ENCODE results near the gene CD209. TPM values are rescaled to one million over a fixed set of nuclear protein-coding genes. Genes with fewer than 3 reads are reported as not detected.
"Not testable (repeated sequence)": the region's sequence is repeated elsewhere in the genome, so short reads cannot be mapped to it uniquely, and the experiment has no call there.

The CD209 gene, protein sequence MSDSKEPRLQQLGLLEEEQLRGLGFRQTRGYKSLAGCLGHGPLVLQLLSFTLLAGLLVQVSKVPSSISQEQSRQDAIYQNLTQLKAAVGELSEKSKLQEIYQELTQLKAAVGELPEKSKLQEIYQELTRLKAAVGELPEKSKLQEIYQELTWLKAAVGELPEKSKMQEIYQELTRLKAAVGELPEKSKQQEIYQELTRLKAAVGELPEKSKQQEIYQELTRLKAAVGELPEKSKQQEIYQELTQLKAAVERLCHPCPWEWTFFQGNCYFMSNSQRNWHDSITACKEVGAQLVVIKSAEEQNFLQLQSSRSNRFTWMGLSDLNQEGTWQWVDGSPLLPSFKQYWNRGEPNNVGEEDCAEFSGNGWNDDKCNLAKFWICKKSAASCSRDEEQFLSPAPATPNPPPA
- total RNA-seq (2014; rRNA removed; shearing (Covaris generic)) (not detected in 2 replicates), polyA plus RNA-seq (2016; fragmentation: Nextera tagmentation; extraction: Ambion mirVana) (not detected in 2 replicates)

DNA sequence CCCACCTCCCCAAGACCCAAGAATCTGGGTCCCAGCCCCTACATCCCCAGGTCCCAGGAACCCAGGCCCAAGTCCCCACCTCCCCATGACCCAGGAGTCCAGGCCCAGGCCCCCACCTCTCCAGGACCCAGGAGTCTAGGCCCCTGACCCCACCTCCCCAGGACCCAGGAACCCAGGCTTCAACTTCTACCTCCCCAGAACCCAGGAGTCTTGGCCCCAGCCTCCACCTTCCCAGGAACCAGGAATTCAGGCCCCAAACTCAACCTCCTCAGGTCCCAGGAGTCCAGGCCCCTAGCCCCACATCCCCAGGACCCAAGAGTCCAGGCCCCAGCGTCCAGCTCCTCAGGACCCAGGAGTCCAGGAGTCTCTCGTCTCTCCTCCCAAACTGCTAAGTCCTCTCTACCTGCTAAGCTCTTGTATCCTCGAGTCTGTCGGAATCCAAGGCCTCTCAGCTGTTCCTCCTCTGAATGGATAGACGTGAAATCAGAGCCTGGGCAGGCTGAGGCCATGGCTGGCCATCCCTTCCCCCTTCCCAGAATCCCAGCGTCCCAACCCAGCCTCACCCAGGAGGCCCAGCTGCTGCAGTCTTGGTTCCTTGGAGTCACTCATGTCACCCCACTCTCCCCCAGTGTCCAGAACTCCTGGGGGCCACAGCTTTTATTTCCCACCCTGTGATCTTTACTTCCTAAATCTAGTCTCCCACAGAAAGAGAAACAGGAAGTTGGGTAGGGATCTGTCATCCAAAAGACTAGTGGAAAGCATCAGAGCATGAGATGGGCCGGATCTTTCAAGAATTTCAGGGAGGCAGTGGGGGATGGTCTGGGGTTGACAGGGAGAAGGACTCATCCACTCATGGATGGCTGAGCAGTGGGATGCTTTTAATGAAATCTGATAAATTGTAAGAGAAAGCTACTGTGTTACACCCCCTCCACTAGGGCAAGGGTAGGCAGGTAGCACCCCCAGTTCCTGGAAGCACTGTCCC is at the start of gene CD209:
Gene CD209 (minus strand): TSS at position 632 of the 982 bp plus-strand sequence. CDS start 23 bp downstream, at position 609.
- WGBS, 2 experiments (ENCODE audit: low coverage in 1 of 2, low lambda C conversion rate in 2 of 2, missing lambda C conversion rate in 2 of 2): 36 to 40% methylated on average over 7 of the region's 7 CpGs
- H3K27ac ChIP-seq: no peak within 1 kb of the TSS
- no peaks in the 10 kb centered on the region for H3K79me2 ChIP-seq (ENCODE audit: insufficient read depth)
- TF ChIP-seq EZH2phosphoT487 (IDR thresholded peaks at IDR 0.05; ENCODE audit: insufficient read depth, low read depth) (no peak), EZH2 (IDR thresholded peaks at IDR 0.05; ENCODE audit: insufficient read depth, poor library complexity, severe bottlenecking) (no peak)
- no peak within 1 kb of the TSS for H2AFZ ChIP-seq
- no peak within 1 kb of the TSS for H3K9ac ChIP-seq
- H3F3A ChIP-seq (ENCODE audit: insufficient read depth): no peaks in the 10 kb centered on the region
- no peak for DNase-seq
- H3K4me1 ChIP-seq (ENCODE audit: insufficient read depth): no peaks in the 10 kb centered on the region
- H4K20me1 ChIP-seq (ENCODE audit: insufficient read depth): no peaks in the 10 kb centered on the region
- H3K4me2 ChIP-seq (ENCODE audit: unreplicated experiment): no peak within 1 kb of the TSS
- H3K9me2 ChIP-seq (ENCODE audit: insufficient read depth): no peaks in the 10 kb centered on the region
- peaks cover 28% of the 10 kb centered on the region for H3K27me3 ChIP-seq (replicated peaks; ENCODE audit: insufficient read depth)
- H3K4me3 ChIP-seq: no peak within 1 kb of the TSS
- no peaks in the 10 kb centered on the region for H3K9me3 ChIP-seq (ENCODE audit: low read depth)
- in situ Hi-C loops (cut with MboI): no loop called here
- no peaks in the 10 kb centered on the region for H3K36me3 ChIP-seq (ENCODE audit: low read depth)

DNA sequence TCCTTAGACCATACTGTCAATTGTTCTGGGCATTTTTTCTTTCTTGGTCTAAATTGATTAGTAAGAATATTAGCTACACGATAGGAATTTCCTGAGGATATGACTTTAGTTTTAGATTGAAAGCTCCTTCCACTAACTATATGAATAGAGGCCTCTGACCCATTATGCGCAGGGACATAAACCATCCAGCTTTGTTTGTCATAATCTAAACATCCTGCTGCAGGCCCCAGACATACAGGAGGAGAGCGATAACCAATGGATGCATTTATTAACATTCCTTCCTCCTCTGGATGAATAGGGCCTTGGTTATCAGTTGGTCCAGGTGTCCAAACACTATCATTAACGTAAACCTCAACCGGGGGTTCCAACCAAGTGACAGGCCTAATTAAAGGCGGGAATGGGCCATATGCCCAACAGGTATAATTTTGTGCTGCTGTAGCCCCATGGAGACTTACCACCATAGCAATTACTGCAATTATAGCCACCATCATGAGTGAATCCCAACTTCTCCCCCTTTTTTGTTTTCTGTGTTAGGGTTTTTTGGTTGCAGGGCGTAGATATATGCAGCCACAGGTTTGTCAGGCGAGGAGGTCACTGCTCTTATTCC is 48.3 kb upstream of the CD209 start:
- H3K9ac ChIP-seq: no peak overlapping the region
- H3K9me3 ChIP-seq (ENCODE audit: low read depth): no peaks in the 10 kb centered on the region
- H3K27ac ChIP-seq: no peak overlapping the region
- no peaks in the 10 kb centered on the region for H4K20me1 ChIP-seq (ENCODE audit: insufficient read depth)
- H2AFZ ChIP-seq: no peak overlapping the region
- no peaks in the 10 kb centered on the region for H3K36me3 ChIP-seq (ENCODE audit: low read depth)
- no peak overlapping the region for H3K4me3 ChIP-seq
- H3K79me2 ChIP-seq (ENCODE audit: insufficient read depth): no peaks in the 10 kb centered on the region
- DNase-seq: no peak
- 0 out of 2 replicates have a peak, but pooled peaks cover 3% of the 10 kb centered on the region for H3K4me1 ChIP-seq (ENCODE audit: insufficient read depth)
- TF ChIP-seq EZH2phosphoT487 (IDR thresholded peaks at IDR 0.05; ENCODE audit: insufficient read depth, low read depth): no peak
- TF ChIP-seq EZH2 (IDR thresholded peaks at IDR 0.05; ENCODE audit: insufficient read depth, poor library complexity, severe bottlenecking): no peak
- H3K9me2 ChIP-seq (ENCODE audit: insufficient read depth): no peaks in the 10 kb centered on the region
- in situ Hi-C loops (cut with MboI): loop anchor here (10.0 kb wide), 1 partner anchor 231 kb away; no protein-coding TSS in a partner anchor
- 64 to 71% methylated on average over 8 of the region's 8 CpGs for WGBS, 2 experiments (ENCODE audit: low coverage in 1 of 2, low lambda C conversion rate in 2 of 2, missing lambda C conversion rate in 2 of 2)
- H3K27me3 ChIP-seq (replicated peaks; ENCODE audit: insufficient read depth): peaks cover 32% of the 10 kb centered on the region
- no peak overlapping the region for H3K4me2 ChIP-seq (ENCODE audit: unreplicated experiment)
- H3F3A ChIP-seq (ENCODE audit: insufficient read depth): no peaks in the 10 kb centered on the region

DNA sequence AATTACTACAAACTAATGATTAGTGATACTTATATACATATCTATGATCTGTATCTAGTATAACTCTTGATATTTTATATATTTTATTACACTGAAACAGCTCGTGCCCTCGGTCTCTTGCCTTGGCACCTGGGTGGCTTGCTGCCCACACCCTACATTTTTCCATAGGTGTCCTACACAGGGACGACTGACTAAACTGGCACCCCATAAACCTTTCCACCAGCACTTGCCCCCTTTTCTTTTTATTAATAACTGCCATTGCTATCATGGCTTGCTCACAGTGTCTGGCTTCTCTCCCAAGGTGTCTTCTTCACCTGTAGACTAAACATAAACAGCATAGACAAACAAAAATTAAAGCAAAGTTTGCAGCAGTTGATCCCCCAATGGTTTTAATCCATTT is 46.2 kb upstream of the CD209 start:
- H4K20me1 ChIP-seq (ENCODE audit: insufficient read depth): no peaks in the 10 kb centered on the region
- DNase-seq: no peak
- 48 to 51% methylated on average over 3 of the region's 3 CpGs for WGBS, 2 experiments (ENCODE audit: low coverage in 1 of 2, low lambda C conversion rate in 2 of 2, missing lambda C conversion rate in 2 of 2)
- H3K9ac ChIP-seq: no peak overlapping the region
- no peak overlapping the region for H3K4me2 ChIP-seq (ENCODE audit: unreplicated experiment)
- H3F3A ChIP-seq (ENCODE audit: insufficient read depth): no peaks in the 10 kb centered on the region
- H3K27ac ChIP-seq: no peak overlapping the region
- in situ Hi-C loops (cut with MboI): loop anchor here (10.0 kb wide), 1 partner anchor 229 kb away; no protein-coding TSS in a partner anchor
- peaks cover 28% of the 10 kb centered on the region for H3K27me3 ChIP-seq (replicated peaks; ENCODE audit: insufficient read depth)
- no peaks in the 10 kb centered on the region for H3K9me2 ChIP-seq (ENCODE audit: insufficient read depth)
- H3K79me2 ChIP-seq (ENCODE audit: insufficient read depth): no peaks in the 10 kb centered on the region
- no peak overlapping the region for H2AFZ ChIP-seq
- no peak for TF ChIP-seq EZH2phosphoT487 (IDR thresholded peaks at IDR 0.05; ENCODE audit: insufficient read depth, low read depth)
- TF ChIP-seq EZH2 (IDR thresholded peaks at IDR 0.05; ENCODE audit: insufficient read depth, poor library complexity, severe bottlenecking): no peak
- no peaks in the 10 kb centered on the region for H3K4me1 ChIP-seq (ENCODE audit: insufficient read depth)
- no peak overlapping the region for H3K4me3 ChIP-seq
- no peaks in the 10 kb centered on the region for H3K36me3 ChIP-seq (ENCODE audit: low read depth)
- no peaks in the 10 kb centered on the region for H3K9me3 ChIP-seq (ENCODE audit: low read depth)

DNA sequence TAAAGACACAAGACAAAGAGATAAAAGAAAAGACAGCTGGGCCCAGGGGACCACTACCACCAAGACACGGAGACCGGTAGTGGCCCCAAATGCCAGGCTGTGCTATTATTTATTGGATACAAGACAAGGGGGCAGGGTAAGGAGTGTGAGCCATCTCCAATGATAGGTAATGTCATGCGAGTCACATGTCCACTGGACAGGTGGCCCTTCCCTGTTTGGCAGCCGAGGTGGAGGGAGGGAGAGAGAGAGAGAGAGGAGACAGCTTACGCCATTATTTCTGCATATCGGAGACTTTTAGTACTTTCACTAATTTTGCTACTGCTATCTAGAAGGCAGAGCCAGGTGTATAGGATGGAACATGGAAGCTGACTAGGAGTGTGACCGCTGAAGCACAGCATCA is 45.4 kb upstream of the CD209 start:
- H3K9ac ChIP-seq; H3K27ac ChIP-seq; H3F3A ChIP-seq (ENCODE audit: insufficient read depth); H3K9me2 ChIP-seq (ENCODE audit: insufficient read depth); H3K36me3 ChIP-seq (ENCODE audit: low read depth); H3K4me3 ChIP-seq; H3K4me2 ChIP-seq (ENCODE audit: unreplicated experiment); H3K79me2 ChIP-seq (ENCODE audit: insufficient read depth); H3K9me3 ChIP-seq (ENCODE audit: low read depth); DNase-seq; H4K20me1 ChIP-seq (ENCODE audit: insufficient read depth); H3K4me1 ChIP-seq (ENCODE audit: insufficient read depth); H2AFZ ChIP-seq: not testable (repeated sequence)
- in situ Hi-C loops (cut with MboI): loop anchor here (10.0 kb wide), 1 partner anchor 228 kb away; no protein-coding TSS in a partner anchor
- WGBS, 2 experiments (ENCODE audit: low coverage in 1 of 2, low lambda C conversion rate in 2 of 2, missing lambda C conversion rate in 2 of 2): 37 to 50% methylated on average over 7 of the region's 7 CpGs
- peaks cover 25% of the 10 kb centered on the region for H3K27me3 ChIP-seq (replicated peaks; ENCODE audit: insufficient read depth)

All from GM23248 (cell line).